Kidney (tissue), 14 donors: ENCODE measurements around the gene FREM1. TPM values are rescaled to one million over a fixed set of nuclear protein-coding genes. Genes with fewer than 3 reads are reported as not detected.

Experiments
- DNase-seq, 5 donors: peaks; one replicate each; pipeline ENCODE4 v3.0.0-alpha.2; 2013 to 2020
- FAIRE-seq: peaks from 2 replicates; lab custom pipeline; 2012; peaks lifted over from hg19 to GRCh38; lab: Jason Lieb, UNC
- H3K27ac ChIP-seq, 2 donors: one replicate each; pipeline ENCODE4 v1.7.0; 2013; ENCODE audit warnings: low read depth in 2 of 2, low read length in 2 of 2, inconsistent platforms in 1 of 2
- H3K27me3 ChIP-seq: one replicate; pipeline ENCODE4 v1.7.1; 2013; ENCODE audit warnings: low read length, inconsistent platforms; ENCODE audit not compliant: control insufficient read depth, insufficient read depth
- H3K36me3 ChIP-seq, 3 donors: one replicate each; pipeline versions ENCODE4 v1.7.0 to v1.7.1; 2013; ENCODE audit warnings: low read length in 3 of 3, control low read depth in 1 of 3, inconsistent platforms in 1 of 3; ENCODE audit not compliant: insufficient read depth in 3 of 3, control insufficient read depth in 2 of 3
- H3K4me1 ChIP-seq, 3 donors: one replicate each; pipeline versions ENCODE4 v1.7.0 to v1.7.1; 2013; ENCODE audit warnings: low read length in 3 of 3, inconsistent platforms in 1 of 3, low read depth in 1 of 3; ENCODE audit not compliant: control insufficient read depth in 2 of 3, insufficient read depth in 2 of 3
- H3K4me3 ChIP-seq, 3 donors: one replicate each; pipeline versions ENCODE4 v1.7.0 to v1.8.1; 2013; ENCODE audit warnings: low read length in 3 of 3, control low read depth in 1 of 3, inconsistent platforms in 1 of 3
- H3K9ac ChIP-seq, 3 donors: one replicate each; pipeline versions ENCODE4 v1.7.0 to v1.7.1; 2013; ENCODE audit warnings: low read length in 3 of 3, control low read depth in 1 of 3, inconsistent platforms in 1 of 3
- H3K9me3 ChIP-seq, 3 donors: one replicate each; pipeline versions ENCODE4 v1.7.0 to v1.7.1; 2013; ENCODE audit warnings: low read length in 3 of 3, control low read depth in 1 of 3, inconsistent platforms in 1 of 3; ENCODE audit not compliant: control insufficient read depth in 2 of 3, insufficient read depth in 1 of 3
- intact Hi-C: fragments of 100-400 bp; cut with DNase I; formaldehyde crosslinking; loops from one replicate; pipeline ENCODE4 v1.11.1; 2022
- polyA plus RNA-seq: library from polyadenylated mRNA; stranded (reverse); fragments of 350-450 nt; fragmentation: Illumina TruSeq; extraction: RNeasy Lipid Tissue Mini Kit (QIAGEN cat#74804); gene quantifications from one replicate; pipeline ENCODE4 v1.2.3, GENCODE V29; 2014; ENCODE audit warnings: low read depth, low replicate concordance; ENCODE audit not compliant: insufficient read depth
- total RNA-seq: library from RNA; stranded (reverse); fragmentation: NEBNext Ultra II Directional; extraction: Animal tissue kit (Norgen Biotek cat#: 25700); gene quantifications from one replicate; pipeline ENCODE4 v1.2.1, GENCODE V29; 2021
- TF ChIP-seq, protein P1 (sequence below): IDR thresholded peaks from 3 replicates; pipeline ENCODE4 v1.5.1; 2012; ENCODE audit warnings: mild to moderate bottlenecking, moderate library complexity, borderline replicate concordance; ENCODE audit not compliant: insufficient read depth; ENCODE audit errors: extremely low read depth
- donor health status: control.
- donor health status: control.
- donor health status: control.
- donor health status: control.
- donor health status: control.
- donor health status: DM: yes; HTN: yes; CAD: no.
- donor health status: Normal renal cell carcinoma (clear cell type).

The FREM1 gene
- total and polyA plus RNA-seq, 2 donors from 2014 or later: 8.3 to 17.0 TPM

DNA sequence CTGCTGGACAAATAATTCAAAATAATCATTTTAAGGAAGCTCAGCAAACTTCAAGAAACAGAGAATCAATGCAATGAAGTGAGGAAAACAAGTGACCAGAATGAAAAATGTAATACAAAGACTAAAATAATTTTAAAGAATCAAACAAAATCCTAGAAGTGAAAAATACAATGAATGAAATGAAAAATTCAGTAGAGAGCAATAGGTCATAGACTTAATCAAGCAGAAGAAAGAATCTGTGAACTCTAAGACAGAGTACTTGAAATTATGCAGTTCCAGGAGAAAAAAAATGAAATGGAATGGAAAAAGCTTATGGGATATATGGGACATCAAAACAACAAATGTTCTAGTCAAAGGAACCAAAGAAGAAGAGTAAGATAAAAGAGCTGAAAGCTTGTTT lies 205.1 kb downstream of the FREM1 start:
- Histone ChIP-seq H3K36me3 (no peaks in the 10 kb centered on the region), H3K9me3 (peaks cover 0 to 6% (median 2%) of the 10 kb centered on the region in 3 donors), H3K9ac (no peak overlapping the region), H3K4me1 (no peaks in the 10 kb centered on the region), H3K27me3 (no peaks in the 10 kb centered on the region), H3K27ac (no peak overlapping the region), H3K4me3 (no peak overlapping the region)
- TF ChIP-seq, protein P1, sequence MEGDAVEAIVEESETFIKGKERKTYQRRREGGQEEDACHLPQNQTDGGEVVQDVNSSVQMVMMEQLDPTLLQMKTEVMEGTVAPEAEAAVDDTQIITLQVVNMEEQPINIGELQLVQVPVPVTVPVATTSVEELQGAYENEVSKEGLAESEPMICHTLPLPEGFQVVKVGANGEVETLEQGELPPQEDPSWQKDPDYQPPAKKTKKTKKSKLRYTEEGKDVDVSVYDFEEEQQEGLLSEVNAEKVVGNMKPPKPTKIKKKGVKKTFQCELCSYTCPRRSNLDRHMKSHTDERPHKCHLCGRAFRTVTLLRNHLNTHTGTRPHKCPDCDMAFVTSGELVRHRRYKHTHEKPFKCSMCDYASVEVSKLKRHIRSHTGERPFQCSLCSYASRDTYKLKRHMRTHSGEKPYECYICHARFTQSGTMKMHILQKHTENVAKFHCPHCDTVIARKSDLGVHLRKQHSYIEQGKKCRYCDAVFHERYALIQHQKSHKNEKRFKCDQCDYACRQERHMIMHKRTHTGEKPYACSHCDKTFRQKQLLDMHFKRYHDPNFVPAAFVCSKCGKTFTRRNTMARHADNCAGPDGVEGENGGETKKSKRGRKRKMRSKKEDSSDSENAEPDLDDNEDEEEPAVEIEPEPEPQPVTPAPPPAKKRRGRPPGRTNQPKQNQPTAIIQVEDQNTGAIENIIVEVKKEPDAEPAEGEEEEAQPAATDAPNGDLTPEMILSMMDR: no peak
- DNase-seq (no peak), FAIRE-seq (no peak)
- intact Hi-C loops: no loop called here

DNA sequence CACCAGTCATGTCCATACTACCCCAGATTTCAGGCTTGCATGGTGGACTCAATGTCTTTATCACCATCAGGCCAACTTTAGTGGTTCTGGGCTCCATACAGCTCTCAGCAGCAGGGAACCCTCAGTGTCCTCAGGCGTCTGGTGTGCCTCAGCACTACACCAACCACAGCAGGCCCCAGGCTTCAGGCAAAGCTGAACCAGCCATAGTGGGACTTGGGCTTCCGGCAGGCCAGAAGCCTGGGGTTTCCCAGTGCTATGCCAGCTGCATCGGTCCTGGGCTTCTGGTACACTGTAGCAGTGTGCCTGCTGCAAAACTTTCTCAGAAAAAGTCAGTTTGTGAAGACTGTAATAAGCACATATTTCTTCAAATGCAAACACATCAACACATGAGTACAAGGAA lies 205.9 kb downstream of the FREM1 start:
- intact Hi-C loops: no loop called here

DNA sequence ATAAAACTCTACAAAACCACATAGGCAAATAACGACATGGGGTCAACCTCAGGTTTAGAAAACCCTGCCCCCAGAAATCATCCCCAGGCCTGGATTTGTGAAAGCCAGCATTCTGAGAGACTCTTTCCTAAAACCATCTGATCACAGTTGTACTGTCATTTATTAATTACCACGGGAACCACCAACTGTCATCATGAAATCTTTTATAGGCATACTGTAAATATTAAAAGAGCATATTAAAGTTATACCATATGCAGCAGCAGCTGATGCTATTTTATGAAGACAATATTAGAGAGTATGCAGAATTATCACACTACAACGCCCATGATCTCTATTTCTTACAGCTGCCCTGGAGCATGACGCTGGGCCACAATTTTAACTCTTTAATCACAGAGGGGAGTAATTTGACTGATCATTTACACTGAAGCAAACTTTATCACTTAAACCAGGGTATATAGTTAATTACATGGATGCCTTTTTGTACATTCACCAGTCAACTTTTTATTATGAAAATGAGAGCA lies 208.0 kb downstream of the FREM1 start:
- FAIRE-seq (no peak), DNase-seq (no peak)
- H3K4me3 ChIP-seq: no peak overlapping the region
- H3K27me3 ChIP-seq: no peaks in the 10 kb centered on the region
- intact Hi-C loops: no loop called here
- H3K9me3 ChIP-seq: peaks cover 0 to 5% (median 2%) of the 10 kb centered on the region in 3 donors
- H3K27ac ChIP-seq: no peak overlapping the region
- H3K4me1 ChIP-seq: no peaks in the 10 kb centered on the region
- H3K36me3 ChIP-seq: no peaks in the 10 kb centered on the region
- TF ChIP-seq, protein P1: no peak
- no peak overlapping the region for H3K9ac ChIP-seq

More for the DNA sequence above, 205.9 kb downstream of the FREM1 start:
- no peak overlapping the region for H3K27ac ChIP-seq
- peaks cover 0 to 6% (median 2%) of the 10 kb centered on the region in 3 donors for H3K9me3 ChIP-seq
- TF ChIP-seq, protein P1: no peak
- no peaks in the 10 kb centered on the region for H3K36me3 ChIP-seq
- no peaks in the 10 kb centered on the region for H3K27me3 ChIP-seq
- H3K4me1 ChIP-seq: no peaks in the 10 kb centered on the region
- H3K9ac ChIP-seq: no peak overlapping the region
- H3K4me3 ChIP-seq: no peak overlapping the region
- FAIRE-seq (no peak), DNase-seq (peak in 1 of 5 donors; percentile 55)
